Measurements from ENCODE around the gene EDN2. TPM values are rescaled to one million over a fixed set of nuclear protein-coding genes. Genes with fewer than 3 reads are reported as not detected.

The EDN2 gene
- total RNA-seq, 1 experiment from 2014 or later = 0.50 TPM

DNA sequence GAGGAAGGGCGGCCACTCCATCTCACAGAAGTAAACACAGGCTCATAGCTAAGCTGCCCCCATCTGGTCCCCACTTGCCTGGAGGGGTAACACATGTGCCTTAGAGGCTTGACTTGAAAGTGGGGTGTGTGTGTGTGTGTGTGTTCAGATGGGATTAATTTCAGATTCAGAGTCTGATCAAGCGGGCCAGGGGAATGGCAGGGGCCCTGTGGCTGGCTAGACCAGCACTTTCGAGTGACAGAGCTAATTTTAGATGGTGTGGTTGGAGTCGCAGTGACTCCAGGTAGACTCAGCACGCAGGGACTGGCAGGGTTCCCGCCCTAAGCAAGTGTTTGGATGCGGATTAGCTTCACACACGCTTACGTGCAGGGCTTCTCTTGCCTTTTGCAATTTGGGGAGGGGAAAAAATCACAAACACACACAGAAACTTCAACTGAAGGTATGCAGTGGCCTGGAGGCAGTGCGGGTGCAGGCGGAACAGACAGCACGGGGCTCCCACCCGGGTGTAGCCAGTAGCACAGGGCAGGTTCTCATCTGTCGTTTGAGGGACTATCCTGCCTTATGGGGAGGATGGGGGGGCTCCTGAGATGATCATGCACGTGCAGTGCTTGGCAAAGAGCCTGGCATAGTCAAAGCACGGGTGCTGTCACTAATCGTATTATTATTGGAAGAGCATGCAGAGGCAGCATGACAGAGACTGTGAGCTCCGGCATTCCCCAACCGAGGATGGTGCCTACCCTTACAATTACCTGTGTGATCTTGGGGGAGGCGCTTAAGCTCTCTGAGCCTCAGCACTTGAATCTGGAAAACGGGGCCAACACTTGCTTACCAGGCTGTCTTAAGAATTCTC, 1.3 kb downstream of the EDN2 start:
- DNase-seq (ENCODE audit: low spot score) = no peak

DNA sequence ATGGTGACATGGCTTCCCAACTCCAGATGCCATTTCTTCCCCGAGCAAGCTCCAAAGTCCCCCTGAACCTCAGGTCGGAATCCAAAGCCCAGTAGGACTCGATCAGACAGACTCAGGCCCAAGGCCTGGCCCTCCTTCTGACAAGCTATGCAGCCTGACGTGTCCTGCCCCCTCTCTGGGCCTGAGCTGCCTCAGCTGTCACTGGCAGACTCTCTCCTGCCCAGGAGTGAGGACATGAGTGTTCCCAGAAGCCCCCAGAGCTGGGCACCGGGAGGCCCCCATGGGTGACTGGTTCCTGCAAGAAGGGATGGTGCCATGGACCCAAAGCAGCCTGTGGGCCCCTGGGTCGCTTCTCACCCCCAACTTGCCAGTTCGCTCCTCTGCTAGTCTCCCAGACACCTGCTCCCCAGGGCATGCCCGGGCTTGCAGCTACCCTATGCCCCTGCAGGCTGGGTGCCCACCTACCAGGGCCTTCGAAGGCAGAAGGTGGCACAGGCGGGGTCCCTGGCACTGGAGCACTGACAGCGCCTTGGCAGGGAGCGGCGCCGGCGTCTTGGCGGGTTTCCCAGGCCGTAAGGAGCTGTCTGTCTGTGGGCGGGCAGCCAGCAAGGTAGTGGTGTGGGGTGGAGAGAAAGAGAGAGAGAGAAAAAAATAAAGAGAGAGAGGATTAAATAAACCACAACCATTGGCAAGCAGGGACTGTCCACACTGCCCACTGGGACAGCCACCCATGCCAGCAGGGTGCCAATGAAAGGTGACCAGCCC, 2.3 kb downstream of the EDN2 start:
- peak; percentile 81 for DNase-seq (ENCODE audit: low spot score)

DNA sequence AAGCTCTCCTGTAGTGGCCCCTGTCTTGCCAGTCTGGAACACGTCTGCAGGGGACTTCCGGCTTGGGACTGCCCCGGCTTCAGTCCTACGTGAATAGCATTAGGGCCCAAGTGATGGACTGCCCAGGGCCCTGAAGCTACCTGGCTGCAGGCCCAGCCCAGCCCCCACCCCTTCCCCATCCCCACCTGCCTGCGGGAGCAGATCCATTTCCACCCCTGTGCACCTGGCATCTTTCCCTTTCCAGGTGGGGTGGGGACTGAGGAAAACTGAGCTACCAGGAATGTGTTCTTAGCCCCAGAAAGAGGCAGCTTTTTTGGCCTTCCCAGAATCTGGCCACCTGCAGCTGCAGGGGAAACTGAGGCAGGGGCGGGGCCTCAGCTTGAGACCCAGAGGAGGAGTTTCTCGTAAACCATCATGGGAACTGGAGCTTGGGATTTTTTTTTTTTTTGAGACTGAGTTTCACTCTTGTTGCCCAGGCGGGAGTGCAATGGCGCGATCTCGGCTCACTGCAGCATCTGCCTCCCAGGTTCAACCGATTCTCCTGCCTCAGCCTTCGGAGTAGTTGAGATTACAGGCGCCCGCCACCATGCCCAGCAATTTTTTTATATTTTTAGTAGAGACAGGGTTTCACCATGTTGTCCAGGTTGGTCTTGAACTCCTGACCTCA, 3.2 kb downstream of the EDN2 start:
- DNase-seq (ENCODE audit: low spot score) = no peak

DNA sequence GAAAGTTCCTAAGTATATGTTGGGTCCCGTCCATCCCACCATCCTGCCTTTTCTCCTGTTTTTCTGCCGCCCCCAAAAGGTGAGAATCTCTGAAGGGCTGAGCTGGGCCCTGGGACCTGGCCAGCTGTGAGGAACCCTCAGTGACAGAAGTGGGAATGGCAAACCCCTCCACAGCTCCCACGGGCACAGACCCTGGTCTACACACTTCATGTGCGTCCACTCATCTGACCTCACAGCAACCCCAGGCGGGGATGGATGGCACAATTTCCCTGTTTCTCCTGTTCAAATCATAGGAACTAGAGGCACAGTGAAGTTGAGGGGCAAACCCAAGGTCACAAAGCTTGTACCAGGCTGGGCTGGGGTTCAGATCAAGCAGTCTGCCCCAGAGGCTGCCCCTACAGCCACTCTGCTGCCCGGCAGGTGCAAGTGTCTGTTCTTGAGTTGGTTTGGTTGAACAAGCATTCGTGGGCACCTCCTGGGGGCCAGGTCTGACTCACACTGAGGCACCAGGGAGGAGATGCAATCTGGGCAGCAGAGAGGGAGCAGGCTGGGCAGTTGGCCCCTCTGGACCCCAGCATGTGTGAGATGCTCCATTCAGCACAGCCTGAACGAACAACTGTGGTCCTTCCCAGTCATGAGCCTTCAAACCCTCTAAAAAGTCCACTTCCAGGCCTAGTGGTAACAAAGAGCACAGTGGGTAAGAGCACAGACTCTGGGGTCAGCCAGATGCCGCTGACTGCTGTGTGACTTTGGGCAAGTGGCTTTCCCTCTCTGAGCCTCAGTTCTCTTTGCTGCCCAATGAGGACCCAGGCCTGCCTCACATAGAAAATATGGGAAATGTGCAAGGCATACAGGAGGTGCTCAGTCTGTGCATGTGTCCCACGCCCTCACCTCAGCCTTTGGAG, 4.0 kb downstream of the EDN2 start:
- DNase-seq (ENCODE audit: low spot score) = no peak

DNA sequence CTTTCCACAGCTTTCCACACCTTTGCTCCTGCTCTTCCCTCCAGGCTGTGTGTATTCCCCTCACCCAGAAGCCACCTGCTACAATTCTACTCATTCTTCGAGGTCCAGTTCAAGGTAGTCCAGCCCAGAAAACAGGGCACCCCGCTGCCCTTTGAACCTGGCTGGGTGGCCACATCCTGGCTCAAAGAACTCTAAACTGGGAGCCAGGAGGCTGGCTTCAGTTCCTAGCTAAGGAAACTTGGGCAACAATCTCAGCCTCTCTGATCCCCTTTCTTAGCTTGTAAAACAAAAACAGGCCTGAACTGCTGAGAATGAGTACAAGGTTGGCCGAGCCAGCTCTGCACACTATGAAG, 4.7 kb downstream of the EDN2 start:
- no peak for DNase-seq (ENCODE audit: low spot score)

DNA sequence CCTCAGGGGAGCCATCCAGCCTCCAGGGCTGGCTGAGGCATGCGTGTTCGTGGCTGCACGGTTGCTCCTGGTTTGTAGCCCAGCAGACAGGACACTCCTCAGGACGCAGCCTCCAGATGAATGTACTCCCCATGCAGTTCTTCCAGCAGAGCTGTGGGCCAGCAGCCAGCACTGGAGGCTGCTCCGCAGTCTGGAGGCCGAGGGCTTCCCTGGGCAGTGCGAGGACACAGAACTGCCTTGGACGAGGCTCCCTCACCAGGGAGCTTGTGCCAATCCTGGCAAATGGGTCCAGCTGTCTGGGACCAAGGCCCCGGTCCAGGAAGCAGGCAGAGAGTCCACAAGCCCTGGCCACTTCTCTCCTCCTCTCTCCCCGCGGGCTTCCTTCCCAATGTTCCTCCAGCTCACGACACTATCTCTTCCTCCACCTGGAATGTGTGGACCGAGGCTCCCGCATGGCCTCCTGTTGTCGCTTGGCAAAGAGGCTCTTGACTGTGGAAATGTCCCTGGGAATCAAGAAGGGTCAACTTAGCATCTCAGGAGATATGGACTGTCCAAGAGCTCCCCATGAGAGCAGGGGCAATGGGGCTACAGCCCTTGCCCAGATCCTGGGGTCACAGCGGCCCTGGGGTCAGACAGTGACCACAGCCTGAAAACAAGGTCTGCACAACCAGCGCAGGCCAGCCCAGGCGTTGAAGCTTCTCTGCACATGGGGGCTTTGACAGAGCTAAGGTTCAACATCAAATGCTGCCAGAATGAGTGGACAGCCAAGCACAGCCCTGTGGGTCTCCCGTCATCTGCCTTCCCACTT, 5.3 kb downstream of the EDN2 start:
- DNase-seq (ENCODE audit: low spot score) = no peak

DNA sequence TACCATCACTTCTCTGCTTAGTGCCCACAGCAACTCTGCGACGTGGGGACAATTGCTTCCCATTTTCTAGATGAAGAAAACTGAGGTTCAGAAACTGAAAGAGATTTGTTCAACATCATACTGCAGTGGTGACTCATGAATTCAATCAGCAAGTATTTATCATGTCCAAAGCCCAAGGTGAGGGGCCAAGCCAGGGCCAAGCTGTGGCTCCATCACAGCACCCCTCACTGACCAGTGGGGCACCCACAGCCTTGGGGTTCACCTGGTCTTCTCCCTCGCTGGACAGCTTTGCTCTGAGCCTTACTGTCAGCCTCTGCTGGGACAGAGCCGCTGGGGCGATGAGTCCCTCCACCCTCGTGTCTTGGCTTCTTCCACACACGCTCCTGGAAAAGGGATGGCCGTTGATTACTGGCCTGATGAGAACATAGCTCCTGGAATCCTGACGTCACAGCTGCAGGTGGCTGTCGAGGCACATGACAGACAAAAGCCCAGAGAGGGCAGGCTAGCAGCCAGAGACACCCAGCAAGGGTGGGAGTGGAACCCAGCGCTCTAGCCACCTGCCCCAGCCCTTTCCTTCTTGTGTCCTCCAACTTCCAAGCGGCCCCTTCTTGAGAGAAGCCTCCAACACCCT, 6.2 kb downstream of the EDN2 start:
- no peak for DNase-seq (ENCODE audit: low spot score)

DNA sequence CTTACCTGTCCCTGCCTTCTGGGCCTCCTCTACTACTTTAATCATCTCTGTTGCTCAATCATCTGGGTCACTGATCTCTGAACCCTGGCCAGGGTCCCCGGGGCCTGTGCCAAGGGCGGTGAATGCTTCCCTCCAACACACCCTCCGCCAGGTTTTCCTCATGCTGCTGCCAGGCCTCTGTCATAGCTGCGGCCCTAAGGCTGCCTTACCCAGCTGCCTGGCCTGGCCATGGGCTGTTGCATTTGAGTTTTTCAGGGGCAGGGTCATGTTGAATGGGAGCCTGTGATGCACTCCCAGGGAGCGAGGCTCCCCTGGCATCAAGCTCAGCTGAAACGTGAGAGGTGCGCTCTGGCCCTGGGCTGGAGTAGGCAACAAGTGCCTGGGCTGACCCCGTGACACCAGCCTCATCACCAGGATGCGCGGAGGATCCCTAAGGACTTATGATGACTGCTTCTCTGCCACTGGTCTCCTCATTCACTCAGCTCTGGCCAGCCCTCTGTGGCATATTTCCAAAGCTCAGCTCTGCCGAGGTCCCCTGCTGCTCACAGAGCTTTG, 7.6 kb downstream of the EDN2 start:
- DNase-seq (ENCODE audit: low spot score) = no peak

DNA sequence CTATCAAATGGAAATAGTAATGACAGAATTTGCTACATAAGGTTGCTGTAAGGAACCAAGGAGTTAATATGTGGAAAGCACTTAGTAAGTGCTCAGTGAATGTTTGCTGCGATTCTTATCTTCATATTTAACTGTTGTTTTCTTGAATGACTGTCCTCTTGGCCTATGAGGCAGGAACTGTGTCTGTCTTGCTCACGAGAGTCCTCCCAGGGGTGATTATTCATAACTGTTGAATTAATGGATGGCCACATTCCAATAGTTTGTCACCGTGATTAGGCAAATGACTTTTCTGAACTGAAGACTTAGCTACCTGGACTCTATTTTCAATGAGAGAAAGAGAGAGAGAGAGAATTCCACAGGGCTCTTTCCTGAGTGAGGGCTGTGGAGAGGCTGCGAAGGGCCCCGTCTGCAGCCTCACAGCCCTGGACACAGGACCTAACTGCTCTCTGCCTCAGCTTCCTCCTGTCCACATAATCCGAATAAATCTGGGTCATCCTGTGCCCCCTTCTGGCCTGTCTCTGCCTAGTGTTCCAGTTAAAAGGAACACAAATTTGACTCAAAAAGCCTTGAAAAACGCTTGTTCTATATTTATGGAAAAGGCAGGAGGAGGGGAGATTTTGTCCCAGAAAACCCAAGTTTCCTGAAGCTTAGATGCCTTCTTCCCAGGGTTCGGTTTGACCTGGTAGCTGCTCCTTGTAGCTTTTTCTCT, 8.5 kb downstream of the EDN2 start:
- DNase-seq (ENCODE audit: low spot score) = no peak

DNA sequence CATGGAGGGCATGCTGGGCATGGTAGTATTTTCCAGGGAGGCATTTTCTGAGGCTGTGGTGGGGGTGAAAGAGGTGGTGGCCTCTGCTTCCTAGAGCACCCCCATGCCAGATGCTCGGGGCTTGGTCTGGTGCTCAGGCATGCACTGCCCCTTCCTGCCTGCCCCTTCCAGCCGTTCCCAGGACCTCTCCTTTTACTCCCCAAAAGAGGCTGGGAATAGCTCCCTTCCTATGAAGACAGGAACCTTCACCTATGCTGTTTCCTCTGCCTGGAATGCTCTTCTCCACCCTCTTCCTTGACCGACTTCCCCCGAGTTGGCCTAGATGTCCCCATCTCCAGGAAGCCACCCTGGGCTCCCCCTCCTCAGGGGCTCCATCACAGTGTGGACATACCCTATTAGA, 9.1 kb downstream of the EDN2 start:
- no peak for DNase-seq (ENCODE audit: low spot score)

DNA sequence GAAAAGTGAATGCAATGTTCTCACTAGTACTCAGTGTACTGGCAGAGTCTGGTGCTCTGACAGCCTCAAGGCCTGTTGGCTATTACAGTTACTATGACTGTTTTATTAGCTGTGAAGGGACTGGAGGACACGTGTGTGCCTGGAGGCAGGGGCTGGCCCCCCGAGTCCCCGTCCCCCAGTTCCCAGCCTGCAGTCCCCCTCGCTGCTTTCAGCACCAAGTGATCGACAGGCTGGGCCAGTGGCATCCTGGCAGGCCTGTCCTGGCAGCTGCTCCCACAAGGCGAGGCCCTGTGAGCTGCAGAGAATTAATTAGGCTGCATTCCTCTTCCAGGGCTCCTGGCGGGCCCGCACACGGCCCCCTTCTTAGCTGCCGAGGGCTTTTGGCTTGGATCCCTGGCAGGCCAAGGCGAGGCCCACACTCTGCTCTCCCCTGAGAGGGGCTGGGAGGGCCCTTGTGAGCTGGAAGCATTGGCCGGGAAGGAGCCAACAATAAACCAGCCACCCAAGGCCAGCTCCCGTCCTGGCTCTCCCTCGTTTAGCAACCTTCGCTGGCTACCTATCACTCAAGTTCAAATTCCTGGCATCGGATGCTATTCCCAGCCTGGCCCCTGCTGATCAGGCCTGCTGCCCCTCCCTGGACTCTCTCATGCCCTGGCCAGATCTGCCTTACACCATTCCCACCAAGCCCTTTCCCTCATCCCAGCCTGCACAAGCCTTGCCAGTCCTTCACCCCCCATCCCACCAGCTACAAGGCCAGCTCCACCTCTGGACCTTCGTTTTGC, 9.8 kb downstream of the EDN2 start:
- no peak for DNase-seq (ENCODE audit: low spot score)

DNA sequence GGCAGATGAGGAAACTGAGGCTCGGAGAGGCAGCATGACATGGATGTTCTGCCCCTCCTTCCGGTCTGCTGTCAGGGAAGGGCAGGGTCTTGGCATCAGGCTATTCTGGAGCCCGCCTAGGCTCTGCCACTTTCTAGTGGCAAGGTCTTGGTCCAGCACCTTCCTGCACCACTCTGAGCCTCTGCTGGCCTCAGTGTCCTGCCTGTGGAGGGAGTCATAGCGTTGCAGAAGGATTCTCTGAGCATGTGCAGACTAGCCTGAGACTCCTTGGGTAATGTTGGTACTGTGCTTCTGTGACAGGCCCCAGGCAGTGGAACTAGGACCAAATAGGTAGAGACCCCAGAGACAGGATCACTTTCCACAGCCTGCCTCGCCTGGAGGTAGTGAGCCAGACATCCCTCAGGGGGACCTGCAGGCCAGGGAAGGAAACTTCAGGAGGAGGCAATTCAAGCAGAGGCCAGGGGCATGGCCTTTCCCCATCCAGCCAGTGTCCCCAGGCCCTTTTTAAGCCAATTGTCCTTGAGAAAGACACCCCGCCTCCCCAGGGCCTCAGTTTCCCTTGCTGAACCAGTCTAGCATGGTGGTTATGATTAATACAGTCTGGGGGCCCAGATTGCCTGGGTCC, 10.6 kb downstream of the EDN2 start:
- no peak for DNase-seq (ENCODE audit: low spot score)

DNA sequence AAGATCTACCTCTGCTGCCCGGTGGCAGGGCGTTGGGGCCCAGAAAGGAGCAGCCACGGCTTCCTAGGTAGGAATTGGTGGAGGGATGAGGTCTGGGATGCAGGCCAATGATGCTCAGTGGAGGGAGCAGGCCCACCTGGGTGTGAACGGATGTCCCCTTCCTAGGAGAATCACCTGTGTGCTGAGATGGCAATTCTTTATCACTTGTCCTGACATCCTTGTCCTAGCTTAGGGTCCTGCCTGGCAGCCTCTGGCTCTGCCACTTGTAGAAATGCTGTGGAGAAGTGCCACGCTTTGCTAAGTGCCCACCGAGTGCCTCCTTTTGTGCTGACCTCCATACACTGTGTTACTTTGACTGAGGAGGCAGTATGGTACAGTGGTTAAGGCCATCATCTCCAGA, 12.8 kb downstream of the EDN2 start:
- DNase-seq (ENCODE audit: low spot score) = no peak

DNA sequence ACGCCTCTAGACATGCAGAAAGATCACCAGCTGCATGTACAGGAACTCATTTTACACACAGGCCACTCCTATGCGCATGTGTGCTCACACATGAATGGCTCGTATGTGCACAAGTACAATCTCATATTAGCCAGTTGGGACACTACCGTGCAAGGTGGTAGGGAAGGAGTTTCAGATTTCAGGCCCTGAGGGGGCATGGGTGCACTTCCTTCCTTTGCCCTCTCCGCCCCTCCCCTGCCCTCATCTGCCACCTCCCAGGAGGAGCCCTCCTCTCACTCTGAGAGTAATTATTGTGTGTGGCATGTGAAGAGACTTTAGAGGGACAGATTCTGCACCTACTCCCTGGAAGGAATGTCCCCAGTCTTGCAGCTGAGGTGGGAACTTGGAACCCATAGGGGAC, 14.8 kb downstream of the EDN2 start:
- no peak for DNase-seq (ENCODE audit: low spot score)

DNA sequence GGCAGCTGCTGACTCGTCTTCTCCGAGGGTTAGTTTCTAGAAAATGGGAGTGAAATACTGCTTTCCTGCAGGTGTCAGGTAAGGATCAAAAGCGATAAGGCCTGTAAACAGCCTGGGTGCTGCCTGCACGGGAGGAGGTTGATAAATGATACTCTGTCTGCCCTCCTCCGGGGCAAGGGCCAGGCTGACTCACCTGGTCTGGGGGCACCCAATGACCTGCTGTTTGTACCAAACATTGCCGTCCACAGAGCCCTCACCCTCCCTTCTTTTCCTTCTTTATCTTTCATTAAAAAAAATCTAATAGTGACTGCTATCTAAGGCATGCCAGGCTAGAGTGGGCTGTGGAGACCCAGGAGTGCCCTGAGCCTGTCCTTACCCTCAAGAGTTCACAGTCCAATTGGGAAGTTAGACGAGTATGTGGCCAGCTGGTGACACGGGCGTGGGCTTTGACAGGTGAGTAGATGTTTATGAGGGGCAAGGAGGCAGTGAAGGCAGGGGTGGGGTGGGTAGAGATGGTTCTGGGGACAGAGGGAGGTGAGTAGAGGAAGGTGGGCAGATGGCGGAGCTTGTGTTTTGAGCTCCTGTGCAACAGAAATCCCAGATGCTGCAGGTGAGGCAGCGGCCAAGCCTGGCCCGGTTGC, 16.2 kb downstream of the EDN2 start:
- DNase-seq (ENCODE audit: low spot score) = no peak

DNA sequence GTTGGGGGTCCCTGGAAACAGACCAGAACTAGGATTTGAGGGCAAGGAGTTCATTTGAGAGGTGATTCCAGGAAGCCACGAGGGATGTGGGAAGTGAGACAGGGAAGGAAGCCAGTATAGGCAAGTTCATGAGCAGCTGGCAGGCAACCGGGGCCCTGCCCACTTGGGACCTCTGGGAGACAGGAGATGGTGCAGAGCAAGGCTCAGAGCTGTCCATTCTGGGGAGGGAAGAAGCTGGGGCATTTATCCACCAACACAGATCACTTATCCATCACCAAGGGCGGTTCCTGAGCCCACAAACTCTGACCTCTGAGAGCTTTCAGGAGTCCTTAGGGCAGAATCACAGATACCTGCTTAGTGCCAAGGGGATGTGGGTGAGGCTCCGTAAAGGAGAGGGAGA, 16.8 kb downstream of the EDN2 start:
- no peak for DNase-seq (ENCODE audit: low spot score)

DNA sequence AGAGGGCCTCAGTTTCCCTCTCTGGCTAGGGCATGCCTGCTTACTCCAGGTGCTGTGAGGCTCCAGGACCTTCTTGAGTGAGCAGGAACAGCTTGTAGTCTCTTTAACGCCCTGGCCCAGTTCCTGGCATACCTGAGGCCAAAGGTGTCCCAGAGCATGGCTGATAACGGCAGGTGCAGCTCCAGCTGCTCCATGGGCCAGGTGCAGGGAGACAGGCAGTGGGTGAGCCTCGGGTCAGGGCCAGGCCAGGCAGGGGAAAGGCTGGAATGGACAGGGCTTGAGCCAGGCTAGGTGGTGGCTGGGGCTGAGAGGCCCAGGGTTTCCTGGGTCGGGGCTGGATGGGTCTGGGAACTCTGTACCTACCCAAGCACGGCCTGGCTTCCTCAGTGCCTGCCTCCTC, 18.3 kb downstream of the EDN2 start:
- no peak for DNase-seq (ENCODE audit: low spot score)

DNA sequence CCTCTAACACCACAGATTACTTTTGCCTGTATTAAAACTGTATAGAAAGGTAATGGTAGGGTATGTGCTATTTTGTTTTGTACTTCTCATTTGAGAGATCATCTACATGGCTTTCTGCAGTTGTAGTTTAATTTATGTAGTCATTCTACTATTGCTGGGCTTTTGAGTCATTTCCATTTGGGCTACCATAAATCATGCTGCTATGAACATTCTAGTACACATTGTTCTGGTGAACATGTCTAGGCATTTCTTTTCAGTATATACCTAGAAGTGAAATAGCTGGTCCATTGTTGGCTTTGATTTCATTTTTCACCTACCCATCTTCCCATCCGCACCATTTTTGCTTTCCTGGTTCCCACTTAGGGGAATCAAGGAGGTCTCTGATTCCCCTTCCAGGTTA, 18.7 kb downstream of the EDN2 start:
- DNase-seq (ENCODE audit: low spot score) = no peak
